ENCODE data around the gene KRT74.

KRT74 gene

GRCh38 chr12:52518574-52519386 is 54.9 kb downstream of the KRT74 start:
- no peak for DNase-seq

DNA sequence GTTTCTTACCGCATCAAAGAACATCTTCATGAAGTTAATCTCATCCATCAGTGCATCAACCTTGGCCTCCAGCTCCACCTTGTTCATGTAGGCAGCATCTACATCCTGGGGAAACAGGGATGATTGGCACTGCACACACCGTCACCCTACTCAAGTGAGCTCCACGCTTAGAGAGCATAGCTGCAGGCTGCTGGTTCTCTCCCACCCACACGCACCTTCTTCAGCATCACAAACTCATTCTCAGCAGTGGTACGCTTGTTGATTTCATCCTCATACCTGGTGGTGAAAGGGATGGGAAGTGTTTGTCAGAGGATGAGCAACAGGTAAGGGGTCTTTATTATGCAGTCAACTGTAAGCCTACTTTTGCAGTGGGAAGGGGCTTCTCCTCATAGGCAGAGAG is 55.8 kb downstream of the KRT74 start:
- no peak for DNase-seq

- no peak for DNase-seq
These were observed 56.4 kb downstream of the KRT74 start for GRCh38 chr12:52517005-52517835.

- DNase-seq, result no peak
These were observed 57.5 kb downstream of the KRT74 start for GRCh38 chr12:52515927-52516831.

Measured in SIG-M5 (cell line).